ENCODE results near the gene DNAJA4.
"Not testable (repeated sequence)": the region's sequence is repeated elsewhere in the genome, so short reads cannot be mapped to it uniquely, and the experiment has no call there.

Gene DNAJA4

DNA sequence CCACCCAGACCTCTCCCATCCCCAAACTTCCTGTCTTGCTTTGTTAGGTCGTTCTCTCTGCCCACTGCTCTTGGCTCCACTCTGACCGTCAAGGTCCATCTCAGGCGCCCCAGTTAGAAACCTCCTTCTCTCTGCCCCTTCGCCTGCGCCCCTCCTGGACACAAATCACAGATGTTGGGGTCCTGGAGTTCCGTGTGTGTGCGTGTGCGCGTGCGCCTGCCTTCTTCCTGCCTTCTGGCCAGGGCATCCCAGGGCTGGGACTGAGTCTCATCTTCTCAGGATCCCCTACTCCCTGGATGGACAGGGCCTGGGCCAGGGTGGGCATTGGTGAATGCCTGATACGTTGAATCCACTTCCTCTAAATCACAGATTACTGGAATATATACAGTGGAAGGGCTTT, 30.9 kb upstream of the DNAJA4 start:
- Histone ChIP-seq H3K9ac (ENCODE audit: low read depth, low read length) (no peak overlapping the region), H3K4me1 (ENCODE audit: control insufficient read depth, insufficient read depth, low read length) (peaks cover 10% of the 10 kb centered on the region)

DNA sequence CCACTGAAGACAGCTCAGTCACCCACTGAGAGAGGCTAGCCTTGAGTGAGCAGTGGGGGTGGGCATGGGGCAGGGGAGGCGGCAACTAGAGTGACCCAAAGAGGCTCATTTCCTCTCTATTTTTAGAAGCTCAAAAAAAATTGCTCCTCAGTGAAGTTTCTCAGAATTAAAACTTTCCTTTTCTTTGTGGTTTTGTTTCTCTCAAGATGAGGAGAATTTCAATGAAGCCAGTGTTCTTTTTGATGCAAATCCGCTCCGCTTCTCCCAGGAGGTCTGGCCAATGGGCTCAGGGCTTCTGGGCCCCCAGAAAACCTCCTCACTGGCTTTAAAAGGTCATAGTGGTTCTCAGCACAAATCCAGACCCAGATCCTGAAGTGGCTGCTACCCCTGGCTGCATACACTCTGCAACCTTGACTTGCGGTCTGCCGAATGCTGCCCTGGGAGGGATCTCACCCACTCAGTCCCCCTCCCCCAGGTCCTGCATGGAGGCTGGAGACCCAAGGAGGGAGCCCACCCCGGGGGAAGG, 29.8 kb upstream of the DNAJA4 start, which contains the start of gene ACSBG1:
Gene ACSBG1 (minus strand): TSS at position 51 of the 526 bp plus-strand sequence. CDS start 64 bp downstream, outside the sequence.
- Histone ChIP-seq H3K9ac (ENCODE audit: low read depth, low read length) (peak within 1 kb of the TSS; percentile 16), H3K27me3 (ENCODE audit: control insufficient read depth, insufficient read depth, low read length) (no peaks in the 10 kb centered on the region), H3K4me3 (ENCODE audit: low read depth, low read length) (peak within 1 kb of the TSS; percentile 18), H3K9me3 (ENCODE audit: control insufficient read depth, insufficient read depth, low read length) (no peaks in the 10 kb centered on the region), H3K36me3 (ENCODE audit: control insufficient read depth, insufficient read depth, low read length) (no peaks in the 10 kb centered on the region), H3K4me1 (ENCODE audit: control insufficient read depth, insufficient read depth, low read length) (peaks cover 10% of the 10 kb centered on the region)

More for the DNA sequence above, 30.9 kb upstream of the DNAJA4 start:
- Histone ChIP-seq H3K27me3 (ENCODE audit: control insufficient read depth, insufficient read depth, low read length) (no peaks in the 10 kb centered on the region), H3K4me3 (ENCODE audit: low read depth, low read length) (no peak overlapping the region), H3K9me3 (ENCODE audit: control insufficient read depth, insufficient read depth, low read length) (no peaks in the 10 kb centered on the region), H3K36me3 (ENCODE audit: control insufficient read depth, insufficient read depth, low read length) (no peaks in the 10 kb centered on the region)

DNA sequence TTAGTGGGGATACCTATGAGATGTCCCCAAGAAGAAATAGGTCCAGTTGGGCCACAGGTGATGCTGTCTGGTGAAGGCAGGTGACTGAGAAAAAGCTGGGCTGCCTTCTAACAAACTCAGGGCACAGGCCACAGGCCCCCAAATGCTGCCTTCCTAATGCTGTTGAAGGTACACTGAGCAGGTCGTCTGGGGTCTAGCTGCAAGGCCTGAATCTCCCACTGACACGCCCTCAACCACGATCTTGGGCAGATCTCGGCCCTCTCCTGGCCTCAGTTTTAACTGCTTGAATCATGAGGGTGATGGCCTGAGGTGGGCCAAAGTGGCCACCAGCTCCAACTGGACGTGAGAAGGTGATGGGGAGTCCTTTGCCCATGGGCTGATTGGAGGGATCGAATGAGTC, 27.9 kb upstream of the DNAJA4 start:
- Histone ChIP-seq H3K9me3 (ENCODE audit: control insufficient read depth, insufficient read depth, low read length) (no peaks in the 10 kb centered on the region), H3K27me3 (ENCODE audit: control insufficient read depth, insufficient read depth, low read length) (no peaks in the 10 kb centered on the region), H3K4me3 (ENCODE audit: low read depth, low read length) (no peak overlapping the region), H3K4me1 (ENCODE audit: control insufficient read depth, insufficient read depth, low read length) (peaks cover 10% of the 10 kb centered on the region), H3K36me3 (ENCODE audit: control insufficient read depth, insufficient read depth, low read length) (no peaks in the 10 kb centered on the region), H3K9ac (ENCODE audit: low read depth, low read length) (no peak overlapping the region)

DNA sequence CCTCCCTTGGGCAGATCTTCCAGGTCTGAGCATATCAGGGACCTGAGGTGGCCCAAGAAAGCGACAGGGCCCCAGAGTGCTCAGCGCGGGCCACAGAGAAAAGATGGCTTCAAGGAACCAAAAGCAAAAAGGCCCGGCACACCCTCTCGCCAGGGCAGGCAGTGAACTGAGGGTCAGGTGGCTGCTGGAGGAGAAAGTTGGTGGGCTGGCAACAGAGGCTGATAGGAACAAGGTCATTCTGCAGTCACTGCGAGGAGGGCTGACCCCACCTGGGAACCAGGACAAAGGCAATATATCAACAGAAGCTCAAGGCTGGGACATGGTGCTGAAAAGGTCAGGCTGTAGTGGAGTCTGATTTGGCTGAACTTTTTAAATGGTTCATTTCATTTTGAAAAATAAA, 27.2 kb upstream of the DNAJA4 start:
- Histone ChIP-seq H3K27me3 (ENCODE audit: control insufficient read depth, insufficient read depth, low read length) (no peaks in the 10 kb centered on the region), H3K4me1 (ENCODE audit: control insufficient read depth, insufficient read depth, low read length) (peaks cover 10% of the 10 kb centered on the region), H3K4me3 (ENCODE audit: low read depth, low read length) (no peak overlapping the region), H3K36me3 (ENCODE audit: control insufficient read depth, insufficient read depth, low read length) (no peaks in the 10 kb centered on the region), H3K9ac (ENCODE audit: low read depth, low read length) (no peak overlapping the region), H3K9me3 (ENCODE audit: control insufficient read depth, insufficient read depth, low read length) (no peaks in the 10 kb centered on the region)

- H3K9me3 ChIP-seq (ENCODE audit: control insufficient read depth, insufficient read depth, low read length): no peaks in the 10 kb centered on the region
These were observed 24.6 kb upstream of the DNAJA4 start for GRCh38 chr15:78239811-78240210.

DNA sequence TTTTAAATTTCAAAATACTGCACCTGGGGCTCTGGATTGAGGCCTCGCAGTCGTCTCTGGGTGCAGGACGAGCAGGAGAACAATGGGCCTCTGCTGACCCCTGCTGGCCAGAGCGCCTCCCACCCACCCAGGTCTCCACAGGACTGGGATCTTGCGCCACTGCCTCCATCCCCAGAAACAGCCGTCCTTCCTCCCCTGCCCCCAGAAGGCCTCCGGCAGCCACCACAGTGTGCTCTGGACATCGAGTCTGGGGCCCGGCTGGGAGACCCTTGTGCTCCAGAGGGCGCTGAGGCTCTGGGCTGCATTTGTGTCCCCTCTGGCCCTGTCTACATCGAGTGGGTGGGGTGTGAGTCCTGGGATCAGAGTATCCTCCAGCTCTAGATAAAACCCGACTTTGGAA, 23.3 kb upstream of the DNAJA4 start:
- Histone ChIP-seq H3K9ac (ENCODE audit: low read depth, low read length) (no peak overlapping the region), H3K4me1 (ENCODE audit: control insufficient read depth, insufficient read depth, low read length) (peaks cover 10% of the 10 kb centered on the region), H3K4me3 (ENCODE audit: low read depth, low read length) (no peak overlapping the region), H3K36me3 (ENCODE audit: control insufficient read depth, insufficient read depth, low read length) (no peaks in the 10 kb centered on the region), H3K9me3 (ENCODE audit: control insufficient read depth, insufficient read depth, low read length) (no peaks in the 10 kb centered on the region), H3K27me3 (ENCODE audit: control insufficient read depth, insufficient read depth, low read length) (no peaks in the 10 kb centered on the region)

More at GRCh38 chr15:78239811-78240210, 24.6 kb upstream of the DNAJA4 start:
- Histone ChIP-seq H3K4me3 (ENCODE audit: low read depth, low read length) (no peak overlapping the region), H3K36me3 (ENCODE audit: control insufficient read depth, insufficient read depth, low read length) (no peaks in the 10 kb centered on the region), H3K4me1 (ENCODE audit: control insufficient read depth, insufficient read depth, low read length) (peaks cover 15% of the 10 kb centered on the region), H3K9ac (ENCODE audit: low read depth, low read length) (no peak overlapping the region), H3K27me3 (ENCODE audit: control insufficient read depth, insufficient read depth, low read length) (no peaks in the 10 kb centered on the region)

GRCh38 chr15:78242128-78242527, 22.2 kb upstream of the DNAJA4 start:
- Histone ChIP-seq H3K27me3 (ENCODE audit: control insufficient read depth, insufficient read depth, low read length) (no peaks in the 10 kb centered on the region), H3K9ac (ENCODE audit: low read depth, low read length) (no peak overlapping the region), H3K4me1 (ENCODE audit: control insufficient read depth, insufficient read depth, low read length) (peaks cover 10% of the 10 kb centered on the region), H3K36me3 (ENCODE audit: control insufficient read depth, insufficient read depth, low read length) (no peaks in the 10 kb centered on the region), H3K9me3 (ENCODE audit: control insufficient read depth, insufficient read depth, low read length) (no peaks in the 10 kb centered on the region), H3K4me3 (ENCODE audit: low read depth, low read length) (no peak overlapping the region)

DNA sequence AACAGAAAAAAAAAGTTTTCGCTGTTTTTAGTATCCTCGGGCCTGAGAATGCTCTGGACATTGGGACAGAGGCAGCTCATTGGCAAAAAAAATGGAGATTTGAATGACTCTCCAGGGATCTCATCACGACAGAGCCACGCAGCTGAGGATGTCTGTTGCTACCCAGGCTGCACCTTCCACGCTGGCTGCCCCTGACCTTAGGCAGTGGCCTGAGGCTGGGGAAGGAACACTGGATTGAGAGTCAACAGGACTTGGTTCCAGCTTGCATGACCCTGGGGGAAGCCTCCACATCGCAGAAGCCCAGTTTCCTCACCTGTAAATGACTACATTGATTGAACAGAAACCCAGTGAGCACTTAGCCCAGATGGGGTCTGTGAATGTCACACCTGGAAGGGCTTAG, 21.3 kb upstream of the DNAJA4 start:
- H3K9ac ChIP-seq (ENCODE audit: low read depth, low read length): no peak overlapping the region
- no peak overlapping the region for H3K4me3 ChIP-seq (ENCODE audit: low read depth, low read length)
- H3K9me3 ChIP-seq (ENCODE audit: control insufficient read depth, insufficient read depth, low read length): no peaks in the 10 kb centered on the region
- H3K36me3 ChIP-seq (ENCODE audit: control insufficient read depth, insufficient read depth, low read length): no peaks in the 10 kb centered on the region
- peaks cover 10% of the 10 kb centered on the region for H3K4me1 ChIP-seq (ENCODE audit: control insufficient read depth, insufficient read depth, low read length)
- no peaks in the 10 kb centered on the region for H3K27me3 ChIP-seq (ENCODE audit: control insufficient read depth, insufficient read depth, low read length)

DNA sequence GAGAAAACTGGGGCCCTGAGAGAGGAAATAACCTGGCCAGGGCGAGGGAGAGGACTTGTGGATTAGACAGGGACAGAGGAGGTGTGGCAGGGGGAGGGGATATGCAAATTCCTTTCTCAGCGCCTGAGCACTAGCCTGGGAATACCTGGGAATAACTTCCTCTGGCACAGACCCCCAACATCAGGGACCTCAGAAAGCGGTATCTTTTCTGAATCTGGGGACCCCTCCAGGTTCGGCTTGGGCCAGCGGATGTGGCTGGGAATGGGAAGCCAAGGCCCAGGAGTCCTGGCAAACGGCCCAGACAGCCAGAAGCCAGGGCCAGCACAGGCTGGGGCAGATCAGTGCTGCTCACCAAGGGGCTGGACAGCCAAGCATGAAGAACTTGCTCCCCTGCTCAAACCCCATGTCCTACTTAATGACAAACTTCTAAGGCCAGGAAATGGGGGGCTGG, 20.8 kb upstream of the DNAJA4 start:
- Histone ChIP-seq H3K27me3 (ENCODE audit: control insufficient read depth, insufficient read depth, low read length) (no peaks in the 10 kb centered on the region), H3K9me3 (ENCODE audit: control insufficient read depth, insufficient read depth, low read length) (no peaks in the 10 kb centered on the region), H3K4me3 (ENCODE audit: low read depth, low read length) (no peak overlapping the region), H3K9ac (ENCODE audit: low read depth, low read length) (no peak overlapping the region), H3K4me1 (ENCODE audit: control insufficient read depth, insufficient read depth, low read length) (peaks cover 10% of the 10 kb centered on the region), H3K36me3 (ENCODE audit: control insufficient read depth, insufficient read depth, low read length) (no peaks in the 10 kb centered on the region)

DNA sequence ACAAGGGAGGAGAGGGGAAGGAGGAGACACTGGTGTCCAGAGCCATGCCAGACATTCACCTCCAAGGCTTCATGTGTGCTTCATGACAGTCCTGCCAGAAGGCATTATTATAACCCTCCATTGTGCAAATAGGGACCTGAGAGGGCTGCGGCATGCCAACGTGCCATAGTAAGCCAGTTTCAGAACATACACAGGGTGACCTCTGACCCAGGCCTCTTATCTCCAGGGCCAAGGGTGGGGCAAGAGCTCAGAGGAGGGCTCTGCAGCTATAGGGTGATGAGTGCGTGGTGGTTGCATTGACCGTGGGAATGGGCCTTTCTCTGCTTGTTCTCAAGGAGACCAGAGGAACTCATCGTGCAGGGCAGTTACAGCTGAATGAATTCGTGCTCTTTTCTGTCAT, 20.3 kb upstream of the DNAJA4 start:
- Histone ChIP-seq H3K4me3 (ENCODE audit: low read depth, low read length) (no peak overlapping the region), H3K4me1 (ENCODE audit: control insufficient read depth, insufficient read depth, low read length) (peaks cover 10% of the 10 kb centered on the region), H3K27me3 (ENCODE audit: control insufficient read depth, insufficient read depth, low read length) (no peaks in the 10 kb centered on the region), H3K9ac (ENCODE audit: low read depth, low read length) (no peak overlapping the region), H3K9me3 (ENCODE audit: control insufficient read depth, insufficient read depth, low read length) (no peaks in the 10 kb centered on the region), H3K36me3 (ENCODE audit: control insufficient read depth, insufficient read depth, low read length) (no peaks in the 10 kb centered on the region)

DNA sequence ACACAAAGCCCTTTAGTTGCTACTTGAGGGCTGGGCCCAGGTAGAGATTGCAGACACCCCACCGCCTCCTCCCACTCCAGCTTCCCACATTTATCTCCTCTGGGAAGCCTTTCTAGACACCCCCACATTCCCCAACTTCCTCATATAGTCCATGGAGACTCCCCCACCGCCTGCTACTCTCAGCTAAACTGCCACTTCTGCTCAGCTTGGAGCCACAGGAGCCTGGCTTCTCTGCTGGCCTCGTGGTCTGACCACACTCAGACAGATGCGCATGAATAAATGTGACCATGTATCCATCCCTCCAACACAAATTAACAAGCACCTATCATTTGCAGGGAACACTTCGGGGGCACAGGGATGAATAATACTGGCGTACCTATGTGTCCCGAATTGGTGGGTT, 19.5 kb upstream of the DNAJA4 start:
- H3K4me3 ChIP-seq (ENCODE audit: low read depth, low read length): no peak overlapping the region
- no peaks in the 10 kb centered on the region for H3K27me3 ChIP-seq (ENCODE audit: control insufficient read depth, insufficient read depth, low read length)
- peaks cover 10% of the 10 kb centered on the region for H3K4me1 ChIP-seq (ENCODE audit: control insufficient read depth, insufficient read depth, low read length)
- H3K9me3 ChIP-seq (ENCODE audit: control insufficient read depth, insufficient read depth, low read length): no peaks in the 10 kb centered on the region
- no peaks in the 10 kb centered on the region for H3K36me3 ChIP-seq (ENCODE audit: control insufficient read depth, insufficient read depth, low read length)
- no peak overlapping the region for H3K9ac ChIP-seq (ENCODE audit: low read depth, low read length)

- not testable (repeated sequence) for H3K9me3 ChIP-seq (ENCODE audit: control insufficient read depth, insufficient read depth, low read length); H3K9ac ChIP-seq (ENCODE audit: low read depth, low read length); H3K27me3 ChIP-seq (ENCODE audit: control insufficient read depth, insufficient read depth, low read length); H3K4me1 ChIP-seq (ENCODE audit: control insufficient read depth, insufficient read depth, low read length); H3K4me3 ChIP-seq (ENCODE audit: low read depth, low read length); H3K36me3 ChIP-seq (ENCODE audit: control insufficient read depth, insufficient read depth, low read length)
These were observed 19.0 kb upstream of the DNAJA4 start for GRCh38 chr15:78245392-78245791.

Data from iPS-15b (cell line).